ENCODE measurements around the gene ACOXL. TPM values are rescaled to one million over a fixed set of nuclear protein-coding genes. Genes with fewer than 3 reads are reported as not detected.
A peak's percentile ranks its signal among the peaks of the same experiment; 100 is the strongest.

ACOXL gene
- polyA plus RNA-seq, 3 donors, result 0.35 TPM; not detected in 2

DNA sequence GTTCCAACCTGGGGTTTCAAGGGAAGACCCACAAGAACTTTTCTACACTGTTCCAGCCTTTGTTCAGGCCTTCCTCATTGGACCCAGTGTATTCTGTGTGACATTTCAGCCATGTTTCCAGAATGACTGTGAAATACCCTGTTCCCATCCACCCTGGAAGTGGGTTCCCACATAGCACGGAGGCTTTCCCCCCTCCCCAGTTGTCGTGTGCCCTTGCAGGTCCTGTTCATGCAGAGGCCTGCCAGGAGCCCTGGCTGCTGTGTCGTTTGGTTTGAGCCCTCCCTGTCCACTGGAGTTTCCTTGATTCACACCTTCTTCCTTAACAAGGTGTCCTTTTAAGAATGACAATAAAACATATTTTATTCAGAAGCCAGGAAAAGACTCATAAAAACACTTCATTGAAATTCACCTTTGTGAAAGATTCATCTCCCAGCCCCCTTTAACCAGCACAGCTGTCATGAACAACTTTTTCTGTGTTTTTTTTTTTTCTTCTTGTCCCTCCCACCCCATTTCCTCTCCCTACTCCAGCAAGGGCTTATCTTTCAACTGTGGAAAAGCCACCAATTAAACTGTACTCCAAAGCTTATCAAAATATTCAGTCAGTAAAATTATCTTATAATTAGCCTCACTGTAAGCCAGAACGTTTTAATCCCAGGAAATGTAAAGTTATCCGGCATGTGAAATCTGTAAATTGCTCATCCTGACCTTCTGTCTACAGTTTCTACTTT, 106.4 kb downstream of the ACOXL start:
- WGBS (ENCODE audit: insufficient coverage), result 61% methylated on average over 5 of the region's 5 CpGs
- Mint-ChIP-seq H3K27me3 (ENCODE audit: low read depth in 3 of 3) (peaks cover 2 to 5% (median 2%) of the 10 kb centered on the region in 3 donors), H3K4me3 (no peak overlapping the region)

DNA sequence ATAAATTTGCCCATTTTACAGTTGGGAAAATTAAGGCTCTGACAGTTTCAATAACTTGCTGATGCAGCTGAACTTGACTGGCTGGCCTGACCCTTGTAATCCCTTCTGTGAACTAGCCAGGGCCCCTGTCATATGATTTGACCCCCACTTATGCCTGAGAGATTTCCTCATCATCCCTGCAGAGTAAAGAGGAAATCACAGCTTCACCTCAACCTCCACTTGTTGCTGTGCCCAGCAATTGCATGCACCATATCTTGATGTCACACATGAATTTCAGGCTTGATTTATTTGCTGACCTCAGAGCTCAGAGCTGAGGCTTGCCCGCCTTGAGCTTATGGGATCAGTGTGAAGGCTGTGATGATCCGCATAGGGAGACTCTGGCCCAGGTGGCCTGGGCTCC, 108.1 kb downstream of the ACOXL start:
- no peaks in the 10 kb centered on the region for H3K4me1 ChIP-seq (ENCODE audit: control insufficient read depth in 1 of 2, insufficient read depth in 2 of 2, low read length in 2 of 2)
- H3K27ac Mint-ChIP-seq, result no peak overlapping the region
- H3K4me3 ChIP-seq (replicated peaks in 1 of 3; ENCODE audit: low read depth in 2 of 3, low read length in 3 of 3), result no peak overlapping the region
- H3K9ac ChIP-seq (ENCODE audit: insufficient read depth, low read length, poor library complexity, severe bottlenecking), result no peak overlapping the region
- no peaks in the 10 kb centered on the region for H3K9me3 ChIP-seq (replicated peaks in 1 of 2; ENCODE audit: control insufficient read depth in 1 of 2, insufficient read depth in 1 of 2, low read length in 2 of 2)
- no peaks in the 10 kb centered on the region for H3K79me2 ChIP-seq (ENCODE audit: insufficient read depth, low read length)
- no peak overlapping the region for H2AFZ ChIP-seq (ENCODE audit: insufficient read depth, low read depth, low read length, poor library complexity, severe bottlenecking)
- 75% methylated on average over 2 of the region's 2 CpGs for WGBS (ENCODE audit: insufficient coverage)
- no peak overlapping the region for H3K4me2 ChIP-seq (replicated peaks; ENCODE audit: extremely low read depth, low read length, poor library complexity, severe bottlenecking)
- no peak for DNase-seq
- no peaks in the 10 kb centered on the region for H4K20me1 ChIP-seq (ENCODE audit: insufficient read depth, low read length)
- peaks cover 2 to 5% (median 4%) of the 10 kb centered on the region in 3 donors for H3K27me3 Mint-ChIP-seq (ENCODE audit: low read depth in 3 of 3)
- no peaks in the 10 kb centered on the region for H3K36me3 ChIP-seq (replicated peaks in 1 of 2; ENCODE audit: control insufficient read depth in 1 of 2, insufficient read depth in 2 of 2, low read length in 2 of 2)
- no peaks in the 10 kb centered on the region for H3K27me3 ChIP-seq (ENCODE audit: control insufficient read depth in 2 of 2, insufficient read depth in 2 of 2, low read length in 2 of 2)
- no peaks in the 10 kb centered on the region for H3K36me3 Mint-ChIP-seq
- intact Hi-C loops (cut with micrococcal nuclease), result no loop called here
- no peak overlapping the region for H3K4me3 Mint-ChIP-seq
- H3K4me1 Mint-ChIP-seq, result peaks cover 5% of the 10 kb centered on the region
- no peak overlapping the region for H3K27ac ChIP-seq (ENCODE audit: low read depth in 1 of 2, low read length in 2 of 2)
- TF ChIP-seq CTCF (IDR thresholded peaks at IDR 0.05), result no peak
- H3K9me3 Mint-ChIP-seq, result no peaks in the 10 kb centered on the region

More for the DNA sequence above, 106.4 kb downstream of the ACOXL start:
- H3K36me3 Mint-ChIP-seq, result no peaks in the 10 kb centered on the region
- no peak overlapping the region for H2AFZ ChIP-seq (ENCODE audit: insufficient read depth, low read depth, low read length, poor library complexity, severe bottlenecking)
- intact Hi-C loops (cut with micrococcal nuclease), result no loop called here
- H4K20me1 ChIP-seq (ENCODE audit: insufficient read depth, low read length), result no peaks in the 10 kb centered on the region
- H3K36me3 ChIP-seq (replicated peaks in 1 of 2; ENCODE audit: control insufficient read depth in 1 of 2, insufficient read depth in 2 of 2, low read length in 2 of 2), result no peaks in the 10 kb centered on the region
- TF ChIP-seq CTCF (IDR thresholded peaks at IDR 0.05), result no peak
- no peak overlapping the region for H3K4me2 ChIP-seq (replicated peaks; ENCODE audit: extremely low read depth, low read length, poor library complexity, severe bottlenecking)
- H3K9me3 ChIP-seq (replicated peaks in 1 of 2; ENCODE audit: control insufficient read depth in 1 of 2, insufficient read depth in 1 of 2, low read length in 2 of 2), result no peaks in the 10 kb centered on the region
- no peaks in the 10 kb centered on the region for H3K9me3 Mint-ChIP-seq
- H3K79me2 ChIP-seq (ENCODE audit: insufficient read depth, low read length), result no peaks in the 10 kb centered on the region
- peak overlapping the region in 1 of 7 donors; percentile 49 for H3K27ac Mint-ChIP-seq
- H3K4me1 Mint-ChIP-seq, result peaks cover 5% of the 10 kb centered on the region
- no peaks in the 10 kb centered on the region for H3K27me3 ChIP-seq (ENCODE audit: control insufficient read depth in 2 of 2, insufficient read depth in 2 of 2, low read length in 2 of 2)
- no peaks in the 10 kb centered on the region for H3K4me1 ChIP-seq (ENCODE audit: control insufficient read depth in 1 of 2, insufficient read depth in 2 of 2, low read length in 2 of 2)
- no peak overlapping the region for H3K9ac ChIP-seq (ENCODE audit: insufficient read depth, low read length, poor library complexity, severe bottlenecking)
- DNase-seq, result no peak
- H3K4me3 ChIP-seq (replicated peaks in 1 of 3; ENCODE audit: low read depth in 2 of 3, low read length in 3 of 3), result no peak overlapping the region
- no peak overlapping the region for H3K27ac ChIP-seq (ENCODE audit: low read depth in 1 of 2, low read length in 2 of 2)
